HUDEP-2 (cell line): ENCODE data around the gene BMPR1A.

Experiments used
- DNase-seq, 76 experiments: peaks; one replicate each; lab custom pipeline; 2025; ENCODE audit not compliant: unreplicated experiment in 76 of 76; lab: John Stamatoyannopoulos, UW

BMPR1A gene

DNA sequence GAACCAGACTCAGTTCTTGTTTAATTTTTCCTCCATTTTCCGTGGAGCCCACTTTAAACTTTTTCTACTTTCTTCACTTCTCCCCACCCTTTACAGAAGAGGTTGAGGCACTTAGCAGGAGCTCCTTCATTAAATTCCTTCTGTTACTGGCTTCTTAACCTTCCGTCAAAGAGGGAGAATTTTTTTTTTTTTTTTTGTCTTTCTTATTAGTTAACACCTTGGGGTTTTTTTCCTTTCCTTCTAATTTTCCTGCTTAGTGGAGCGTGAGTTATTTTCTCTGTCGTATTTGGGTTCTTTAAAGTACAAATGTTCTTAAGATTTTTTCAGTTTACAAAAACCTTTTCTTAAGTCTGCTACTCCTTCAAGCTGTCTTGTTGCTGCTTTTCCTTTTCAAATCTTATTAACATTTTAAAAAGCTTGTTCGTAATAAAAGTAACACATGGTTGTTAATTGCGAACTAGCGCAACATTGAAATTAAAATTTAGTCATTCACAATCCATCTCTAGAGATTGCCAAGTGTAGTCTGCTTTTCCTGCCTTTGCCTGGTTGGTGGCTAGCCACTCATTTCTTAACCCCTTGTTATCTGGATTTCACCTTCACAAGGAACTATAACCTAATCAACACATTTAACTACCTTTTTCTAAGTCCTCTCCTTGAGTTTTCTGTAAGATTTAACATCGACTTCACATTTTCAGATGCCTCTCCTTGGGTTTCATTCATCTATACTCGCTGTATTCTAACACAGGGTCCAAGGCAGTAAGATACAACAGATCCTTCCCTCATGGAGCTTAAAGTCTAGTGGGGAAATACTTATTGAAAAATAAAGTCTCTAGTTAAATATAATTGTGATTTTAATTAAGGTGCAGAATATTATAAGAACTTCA lies 2.0 kb downstream of the BMPR1A start:
- DNase-seq = peak in 15 of 76 experiments; percentile 3 to 45 (median 23)

- DNase-seq = peak in 18 of 76 experiments; percentile 4 to 56 (median 30)
Measured at GRCh38 chr10:86759073-86759672, 2.8 kb downstream of the BMPR1A start.

- no peak for DNase-seq
Measured at GRCh38 chr10:86763404-86763803, 7.0 kb downstream of the BMPR1A start.

DNA sequence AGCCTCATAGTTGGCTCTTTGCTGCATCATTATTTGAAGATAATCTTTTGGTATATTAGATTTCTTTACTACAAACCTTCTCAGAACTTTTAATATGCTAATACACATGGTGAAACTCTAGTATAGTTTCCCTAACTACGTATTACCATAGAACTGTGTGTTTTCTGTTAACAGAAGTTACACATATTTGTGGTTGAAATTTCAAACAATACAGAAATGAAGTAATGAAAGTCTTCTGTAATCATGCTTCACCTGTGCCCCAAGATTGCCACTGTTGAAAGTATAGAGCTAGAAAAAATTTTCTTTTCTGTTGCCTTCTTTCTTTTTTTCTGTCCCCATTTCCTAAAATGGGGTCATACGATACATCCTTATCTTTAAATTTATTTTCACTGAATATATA lies 9.1 kb downstream of the BMPR1A start:
- DNase-seq = no peak

- no peak for DNase-seq
Measured at GRCh38 chr10:86768412-86769062, 12.1 kb downstream of the BMPR1A start.

DNA sequence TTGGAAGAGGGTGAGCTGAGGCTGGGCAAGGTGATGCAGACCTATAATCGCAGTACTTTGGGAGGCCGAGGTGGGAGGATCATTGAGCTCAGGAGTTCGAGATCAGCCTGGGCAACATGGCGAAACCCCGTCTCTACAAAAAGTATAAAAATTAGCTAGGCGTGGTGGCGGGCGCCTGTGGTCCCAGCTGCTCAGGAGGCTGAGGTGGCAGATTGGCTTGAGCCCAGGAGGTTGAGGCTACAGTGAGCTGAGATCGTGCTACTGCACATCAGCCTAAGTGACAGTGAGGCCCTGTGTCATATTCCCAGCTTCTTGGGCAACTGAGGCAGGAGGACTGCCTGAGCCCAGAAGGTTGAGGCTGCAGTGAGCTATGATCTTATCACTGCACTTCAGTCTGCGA lies 13.6 kb downstream of the BMPR1A start:
- DNase-seq = peak in 1 of 76 experiments; percentile 25

DNA sequence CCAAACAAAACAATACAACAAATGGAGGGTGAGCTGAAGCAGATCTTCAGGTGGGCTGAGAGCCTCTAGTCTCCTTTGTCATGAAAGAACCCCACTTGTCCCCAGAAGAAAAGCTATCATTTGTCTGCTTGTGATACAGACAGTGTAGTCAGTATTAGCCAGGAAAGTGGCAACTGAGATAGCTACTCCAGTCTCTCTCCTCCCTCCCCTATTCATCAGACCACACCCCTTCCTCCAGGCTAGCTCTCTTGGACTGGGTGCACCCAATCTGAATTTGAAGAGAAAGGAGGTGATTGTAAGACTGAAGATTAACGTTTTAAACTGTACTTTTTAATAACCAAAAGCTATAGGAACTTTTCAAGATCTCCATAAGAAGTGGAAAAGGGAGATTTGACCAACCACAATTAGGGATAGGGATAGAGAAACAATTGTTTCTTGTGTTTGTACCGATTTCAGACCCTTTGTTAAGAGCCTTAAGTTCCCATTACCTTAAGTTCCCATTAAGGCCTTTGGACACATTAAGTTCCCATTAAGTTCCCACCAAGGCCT lies 14.1 kb downstream of the BMPR1A start:
- peak in 43 of 76 experiments; percentile 4 to 71 (median 37) for DNase-seq

DNA sequence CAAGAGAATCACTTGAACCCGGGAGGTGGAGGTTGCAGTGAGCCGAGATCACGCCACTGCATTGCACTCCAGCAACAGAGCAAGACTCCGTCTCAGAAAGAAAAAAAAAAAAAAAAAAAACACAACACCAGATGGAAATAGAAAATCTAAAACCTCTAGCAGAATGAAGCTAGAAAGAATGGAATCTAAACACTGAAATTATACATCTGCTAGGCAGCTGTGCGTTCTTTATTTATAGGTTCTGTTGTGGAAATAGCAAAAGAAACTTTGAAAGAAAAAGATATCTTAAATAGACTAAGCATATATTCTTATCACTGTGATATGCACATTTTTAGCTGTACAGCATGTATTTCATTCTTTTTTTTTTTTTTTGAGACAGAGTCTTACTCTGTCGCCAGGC lies 17.1 kb downstream of the BMPR1A start:
- no peak for DNase-seq

DNA sequence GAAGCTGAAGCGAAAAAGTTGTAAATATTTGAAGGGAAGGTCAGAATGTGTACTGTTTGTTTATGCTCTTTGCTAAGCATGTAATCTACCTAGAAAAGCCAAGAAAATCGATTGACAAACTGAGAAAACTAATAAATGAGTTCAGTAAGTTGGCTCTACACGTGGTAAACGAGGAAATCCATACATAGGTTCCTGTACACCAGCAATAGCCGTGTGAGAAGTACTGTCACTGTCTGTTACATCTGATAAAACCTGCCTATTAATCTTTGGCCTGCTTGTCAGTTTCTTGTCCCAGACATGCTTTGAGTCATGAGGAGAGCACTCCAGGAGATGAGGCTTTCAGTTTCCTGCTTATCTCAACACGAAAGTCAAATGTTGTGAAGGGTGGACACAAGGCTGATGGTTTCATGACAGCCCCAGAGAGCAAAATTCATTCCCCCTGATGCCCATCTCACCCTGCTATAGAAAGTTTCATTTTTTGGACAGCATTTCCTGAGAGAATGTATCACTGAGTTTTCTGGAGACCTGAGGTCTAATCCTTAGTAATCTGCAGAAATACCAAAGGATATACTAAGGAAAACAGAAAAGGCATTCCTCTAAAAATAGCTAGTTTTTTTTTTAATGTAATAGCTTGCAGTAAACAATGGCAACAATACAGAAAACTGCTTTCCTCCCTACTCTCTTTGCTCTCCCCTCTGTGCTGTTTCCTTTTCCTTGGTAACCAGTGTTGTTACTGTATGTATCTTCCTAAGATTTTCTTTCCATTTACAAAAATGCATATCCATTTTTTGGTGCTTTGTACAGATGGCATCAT lies 18.8 kb downstream of the BMPR1A start:
- DNase-seq = peak in 70 of 76 experiments; percentile 15 to 94 (median 68)

GRCh38 chr10:86775870-86776180 lies 19.4 kb downstream of the BMPR1A start:
- no peak for DNase-seq

- no peak for DNase-seq
Measured at GRCh38 chr10:86779220-86780017, 23.0 kb downstream of the BMPR1A start.

DNA sequence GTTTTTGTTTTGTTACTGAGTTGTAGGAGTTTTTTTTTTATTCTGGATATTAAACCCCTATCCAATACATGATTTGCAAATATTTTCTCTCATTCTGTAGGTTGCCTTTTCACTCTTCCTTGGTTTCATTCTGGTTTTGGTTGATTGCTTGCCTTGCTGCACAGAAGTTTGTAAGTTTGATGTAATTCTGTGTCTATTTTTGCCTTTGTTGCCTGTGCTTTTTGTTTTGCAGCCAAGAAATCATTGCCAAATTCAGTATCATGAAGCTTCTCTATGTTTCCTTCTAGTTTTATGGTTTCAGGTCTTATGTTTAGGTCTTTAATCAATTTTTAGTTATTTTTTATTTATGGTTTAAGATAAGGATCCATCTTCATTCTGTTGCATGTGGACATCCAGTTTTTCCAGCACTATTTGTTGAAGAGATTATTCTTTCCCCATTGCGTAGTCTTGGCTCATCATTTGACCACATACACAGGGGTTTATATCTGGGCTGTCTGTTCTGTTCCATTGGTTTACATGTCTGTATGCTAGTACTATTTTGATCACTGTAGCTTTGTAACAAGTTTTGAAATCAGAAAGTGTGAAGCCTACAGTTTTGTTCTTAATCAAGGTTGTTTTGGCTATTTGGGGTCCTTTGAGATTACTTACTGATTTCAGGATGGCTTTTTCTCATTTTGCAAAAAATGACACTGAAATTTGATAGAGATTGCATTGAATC lies 26.4 kb downstream of the BMPR1A start:
- DNase-seq = no peak

GRCh38 chr10:86785037-86785436 lies 28.6 kb downstream of the BMPR1A start:
- no peak for DNase-seq

- DNase-seq = no peak
Measured at GRCh38 chr10:86785968-86786367, 29.5 kb downstream of the BMPR1A start.

- no peak for DNase-seq
Measured at GRCh38 chr10:86786368-86786767, 29.9 kb downstream of the BMPR1A start.

DNA sequence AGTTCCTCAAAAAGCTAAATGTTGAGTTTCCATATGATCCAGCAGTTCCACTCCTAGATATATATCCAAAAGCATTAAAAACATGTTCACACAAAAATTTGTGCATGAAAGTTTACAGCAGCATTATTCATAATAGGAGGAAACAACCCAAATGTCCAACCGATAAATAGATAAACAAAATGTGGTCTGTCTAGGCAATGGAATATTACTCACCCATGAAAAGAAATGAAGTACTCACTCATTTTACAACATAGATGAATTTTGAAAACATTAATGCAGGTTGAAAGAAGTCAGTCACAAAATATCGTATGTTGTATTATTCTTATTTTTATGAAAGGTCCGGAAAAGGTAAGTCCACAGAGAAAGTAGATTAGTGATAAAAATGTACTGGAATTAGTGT lies 34.0 kb downstream of the BMPR1A start:
- no peak for DNase-seq

GRCh38 chr10:86792461-86793167 lies 36.2 kb downstream of the BMPR1A start:
- no peak for DNase-seq

GRCh38 chr10:86793696-86794095 lies 37.3 kb downstream of the BMPR1A start:
- DNase-seq = no peak

DNA sequence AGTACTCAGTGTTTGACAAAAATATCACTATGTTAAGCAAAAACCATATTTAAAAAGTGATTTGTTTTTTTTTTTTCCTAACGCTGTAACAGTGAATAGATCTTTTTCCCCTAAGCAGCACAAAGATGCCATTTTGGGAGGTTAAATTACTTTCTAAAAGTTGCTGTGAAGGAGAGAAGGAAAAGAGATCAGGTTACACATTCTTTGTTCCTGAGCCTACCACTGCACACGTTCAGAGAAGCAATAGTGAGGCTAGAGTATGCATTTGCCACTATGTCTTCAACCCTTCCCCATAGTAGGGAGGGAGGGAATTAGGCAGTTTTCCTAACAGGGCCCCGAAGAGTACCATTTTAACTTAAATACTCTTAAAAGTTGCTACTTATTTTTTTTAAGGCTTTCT lies 38.9 kb downstream of the BMPR1A start:
- no peak for DNase-seq
